ENCODE data around the gene PLA2G5. TPM values are rescaled to one million over a fixed set of nuclear protein-coding genes. Genes with fewer than 3 reads are reported as not detected.
A peak's percentile ranks its signal among the peaks of the same experiment; 100 is the strongest.

Gene PLA2G5
- total and polyA plus RNA-seq, 7 experiments from 2014 or later, result not detected

- Mint-ChIP-seq H3K27me3 (peaks cover 7 to 17% (median 9%) of the 10 kb centered on the region in 5 donors), H3K27ac (no peak overlapping the region), H3K36me3 (peaks cover 0 to 4% (median 0%) of the 10 kb centered on the region in 5 donors), H3K4me1 (peaks cover 0 to 6% (median 4%) of the 10 kb centered on the region in 7 donors), H3K4me3 (no peak overlapping the region), H3K9me3 (peaks cover 0 to 1% (median 0%) of the 10 kb centered on the region in 11 donors)
- H3K27ac ChIP-seq (ENCODE audit: low read depth, low read length), result no peak overlapping the region
- no peaks in the 10 kb centered on the region for H3K27me3 ChIP-seq (ENCODE audit: control insufficient read depth in 2 of 2, insufficient read depth in 2 of 2, low read length in 2 of 2)
- intact Hi-C loops (cut with micrococcal nuclease), result no loop called here
- DNase-seq (no peak), ATAC-seq (no peak)
- no peaks in the 10 kb centered on the region for H3K9me3 ChIP-seq (ENCODE audit: control insufficient read depth in 2 of 3, low read length in 3 of 3)
- H3K4me3 ChIP-seq (ENCODE audit: low read length), result no peak overlapping the region
- ChIA-PET CTCF (no interaction called here), POLR2A (no interaction called here)
- H3K36me3 ChIP-seq (ENCODE audit: control insufficient read depth in 2 of 3, insufficient read depth in 3 of 3, low read length in 3 of 3), result no peaks in the 10 kb centered on the region
- H3K4me1 ChIP-seq (ENCODE audit: control insufficient read depth in 2 of 2, insufficient read depth in 2 of 2, low read length in 2 of 2), result no peaks in the 10 kb centered on the region
Observed at GRCh38 chr1:20073256-20073655, 3.3 kb downstream of the PLA2G5 start.

GRCh38 chr1:20074055-20074724, 4.2 kb downstream of the PLA2G5 start:
- ChIA-PET POLR2A (interaction anchor here (1.3 kb wide), 1 partner anchor 12 kb away, joined by 3 read pairs; no protein-coding TSS in a partner anchor), CTCF (no interaction called here)
- no peak for DNase-seq
- no peak overlapping the region for H3K27ac Mint-ChIP-seq
- intact Hi-C loops (cut with micrococcal nuclease), result no loop called here
- H3K36me3 Mint-ChIP-seq, result peaks cover 0 to 4% (median 0%) of the 10 kb centered on the region in 5 donors
- H3K4me3 ChIP-seq (ENCODE audit: low read length), result no peak overlapping the region
- peaks cover 11 to 26% (median 18%) of the 10 kb centered on the region in 5 donors for H3K27me3 Mint-ChIP-seq
- no peaks in the 10 kb centered on the region for H3K27me3 ChIP-seq (ENCODE audit: control insufficient read depth in 2 of 2, insufficient read depth in 2 of 2, low read length in 2 of 2)
- peaks cover 0 to 1% (median 0%) of the 10 kb centered on the region in 11 donors for H3K9me3 Mint-ChIP-seq
- H3K4me1 ChIP-seq (ENCODE audit: control insufficient read depth in 2 of 2, insufficient read depth in 2 of 2, low read length in 2 of 2), result no peaks in the 10 kb centered on the region
- H3K4me1 Mint-ChIP-seq, result peaks cover 0 to 12% (median 9%) of the 10 kb centered on the region in 7 donors
- ATAC-seq, result no peak
- H3K27ac ChIP-seq (ENCODE audit: low read depth, low read length), result no peak overlapping the region
- H3K4me3 Mint-ChIP-seq, result no peak overlapping the region
- H3K9me3 ChIP-seq (ENCODE audit: control insufficient read depth in 2 of 3, low read length in 3 of 3), result no peaks in the 10 kb centered on the region
- no peaks in the 10 kb centered on the region for H3K36me3 ChIP-seq (ENCODE audit: control insufficient read depth in 2 of 3, insufficient read depth in 3 of 3, low read length in 3 of 3)

GRCh38 chr1:20074725-20075171, 4.8 kb downstream of the PLA2G5 start:
- H3K9me3 Mint-ChIP-seq, result peaks cover 0 to 1% (median 0%) of the 10 kb centered on the region in 11 donors
- no peaks in the 10 kb centered on the region for H3K9me3 ChIP-seq (ENCODE audit: control insufficient read depth in 2 of 3, low read length in 3 of 3)
- H3K27me3 Mint-ChIP-seq, result peaks cover 13 to 29% (median 20%) of the 10 kb centered on the region in 5 donors
- H3K27ac ChIP-seq (ENCODE audit: low read depth, low read length), result no peak overlapping the region
- H3K4me1 ChIP-seq (ENCODE audit: control insufficient read depth in 2 of 2, insufficient read depth in 2 of 2, low read length in 2 of 2), result no peaks in the 10 kb centered on the region
- peaks cover 0 to 12% (median 9%) of the 10 kb centered on the region in 7 donors for H3K4me1 Mint-ChIP-seq
- ChIA-PET CTCF (no interaction called here), POLR2A (interaction anchor here (1.3 kb wide), 1 partner anchor 12 kb away, joined by 3 read pairs; no protein-coding TSS in a partner anchor)
- no peak for DNase-seq
- no peaks in the 10 kb centered on the region for H3K36me3 ChIP-seq (ENCODE audit: control insufficient read depth in 2 of 3, insufficient read depth in 3 of 3, low read length in 3 of 3)
- H3K4me3 ChIP-seq (ENCODE audit: low read length), result no peak overlapping the region
- intact Hi-C loops (cut with micrococcal nuclease), result no loop called here
- H3K4me3 Mint-ChIP-seq, result no peak overlapping the region
- no peak for ATAC-seq
- no peaks in the 10 kb centered on the region for H3K27me3 ChIP-seq (ENCODE audit: control insufficient read depth in 2 of 2, insufficient read depth in 2 of 2, low read length in 2 of 2)
- peaks cover 0 to 4% (median 0%) of the 10 kb centered on the region in 5 donors for H3K36me3 Mint-ChIP-seq
- no peak overlapping the region for H3K27ac Mint-ChIP-seq

- Mint-ChIP-seq H3K9me3 (peaks cover 0 to 1% (median 0%) of the 10 kb centered on the region in 11 donors), H3K27ac (peak overlapping the region in 1 of 9 donors; percentile 44), H3K4me3 (no peak overlapping the region), H3K4me1 (peaks cover 0 to 12% (median 9%) of the 10 kb centered on the region in 7 donors), H3K27me3 (peaks cover 15 to 30% (median 23%) of the 10 kb centered on the region in 5 donors), H3K36me3 (peaks cover 0 to 4% (median 0%) of the 10 kb centered on the region in 5 donors)
- no peaks in the 10 kb centered on the region for H3K36me3 ChIP-seq (ENCODE audit: control insufficient read depth in 2 of 3, insufficient read depth in 3 of 3, low read length in 3 of 3)
- ChIA-PET POLR2A (interaction anchor here (1.3 kb wide), 1 partner anchor 13 kb away, joined by 3 read pairs; no protein-coding TSS in a partner anchor), CTCF (no interaction called here)
- no peaks in the 10 kb centered on the region for H3K27me3 ChIP-seq (ENCODE audit: control insufficient read depth in 2 of 2, insufficient read depth in 2 of 2, low read length in 2 of 2)
- H3K4me3 ChIP-seq (ENCODE audit: low read length), result no peak overlapping the region
- intact Hi-C loops (cut with micrococcal nuclease), result no loop called here
- H3K9me3 ChIP-seq (ENCODE audit: control insufficient read depth in 2 of 3, low read length in 3 of 3), result no peaks in the 10 kb centered on the region
- no peak overlapping the region for H3K27ac ChIP-seq (ENCODE audit: low read depth, low read length)
- ATAC-seq (no peak), DNase-seq (no peak)
- H3K4me1 ChIP-seq (ENCODE audit: control insufficient read depth in 2 of 2, insufficient read depth in 2 of 2, low read length in 2 of 2), result no peaks in the 10 kb centered on the region
Observed at GRCh38 chr1:20075345-20075744, 5.4 kb downstream of the PLA2G5 start.

GRCh38 chr1:20076223-20076622, 6.2 kb downstream of the PLA2G5 start:
- no peaks in the 10 kb centered on the region for H3K36me3 ChIP-seq (ENCODE audit: control insufficient read depth in 2 of 3, insufficient read depth in 3 of 3, low read length in 3 of 3)
- DNase-seq, result no peak
- Mint-ChIP-seq H3K27me3 (peaks cover 19 to 38% (median 28%) of the 10 kb centered on the region in 5 donors), H3K4me1 (peaks cover 0 to 19% (median 12%) of the 10 kb centered on the region in 7 donors), H3K9me3 (peaks cover 0 to 1% (median 0%) of the 10 kb centered on the region in 11 donors), H3K27ac (no peak overlapping the region), H3K36me3 (peaks cover 0 to 4% (median 0%) of the 10 kb centered on the region in 5 donors), H3K4me3 (no peak overlapping the region)
- POLR2A ChIA-PET, result no interaction called here
- H3K4me1 ChIP-seq (ENCODE audit: control insufficient read depth in 2 of 2, insufficient read depth in 2 of 2, low read length in 2 of 2), result no peaks in the 10 kb centered on the region
- no peak overlapping the region for H3K4me3 ChIP-seq (ENCODE audit: low read length)
- no peaks in the 10 kb centered on the region for H3K9me3 ChIP-seq (ENCODE audit: control insufficient read depth in 2 of 3, low read length in 3 of 3)
- no peak for ATAC-seq
- intact Hi-C loops (cut with micrococcal nuclease), result no loop called here
- CTCF ChIA-PET, result no interaction called here
- no peaks in the 10 kb centered on the region for H3K27me3 ChIP-seq (ENCODE audit: control insufficient read depth in 2 of 2, insufficient read depth in 2 of 2, low read length in 2 of 2)
- H3K27ac ChIP-seq (ENCODE audit: low read depth, low read length), result no peak overlapping the region

GRCh38 chr1:20076710-20077461, 6.9 kb downstream of the PLA2G5 start:
- Histone ChIP-seq H3K36me3 (ENCODE audit: control insufficient read depth in 2 of 3, insufficient read depth in 3 of 3, low read length in 3 of 3) (no peaks in the 10 kb centered on the region), H3K4me1 (ENCODE audit: control insufficient read depth in 2 of 2, insufficient read depth in 2 of 2, low read length in 2 of 2) (no peaks in the 10 kb centered on the region), H3K27me3 (ENCODE audit: control insufficient read depth in 2 of 2, insufficient read depth in 2 of 2, low read length in 2 of 2) (no peaks in the 10 kb centered on the region), H3K9me3 (ENCODE audit: control insufficient read depth in 2 of 3, low read length in 3 of 3) (no peaks in the 10 kb centered on the region), H3K4me3 (ENCODE audit: low read length) (no peak overlapping the region), H3K27ac (ENCODE audit: low read depth, low read length) (no peak overlapping the region)
- intact Hi-C loops (cut with micrococcal nuclease), result no loop called here
- H3K9me3 Mint-ChIP-seq, result peaks cover 0 to 1% (median 0%) of the 10 kb centered on the region in 11 donors
- H3K36me3 Mint-ChIP-seq, result peaks cover 0 to 4% (median 0%) of the 10 kb centered on the region in 5 donors
- DNase-seq (no peak), ATAC-seq (no peak)
- ChIA-PET POLR2A (no interaction called here), CTCF (no interaction called here)
- H3K4me1 Mint-ChIP-seq, result peaks cover 0 to 21% (median 12%) of the 10 kb centered on the region in 7 donors
- H3K27ac Mint-ChIP-seq, result no peak overlapping the region
- no peak overlapping the region for H3K4me3 Mint-ChIP-seq
- peaks cover 19 to 42% (median 30%) of the 10 kb centered on the region in 5 donors for H3K27me3 Mint-ChIP-seq
